GM15510 (cell line): ENCODE results near the gene ZBTB47.

Experiments
- POLR2A ChIP-seq: IDR thresholded peaks from 3 replicates; pipeline ENCODE4 v1.6.1; 2011; ENCODE audit warnings: borderline replicate concordance; ENCODE audit not compliant: insufficient read length; ENCODE audit errors: extremely low read depth

Gene ZBTB47

GRCh38 chr3:42702982-42703694 lies 49.6 kb downstream of the ZBTB47 start:
- TF ChIP-seq POLR2A: no peak

- no peak for TF ChIP-seq POLR2A
Measured at GRCh38 chr3:42703695-42704025, 50.2 kb downstream of the ZBTB47 start.

GRCh38 chr3:42704136-42704841 lies 50.8 kb downstream of the ZBTB47 start:
- TF ChIP-seq POLR2A: no peak

GRCh38 chr3:42705058-42705767 lies 51.7 kb downstream of the ZBTB47 start:
- TF ChIP-seq POLR2A: no peak

- TF ChIP-seq POLR2A: no peak
Measured at GRCh38 chr3:42705962-42706585, 52.6 kb downstream of the ZBTB47 start.

GRCh38 chr3:42706721-42707619 lies 53.5 kb downstream of the ZBTB47 start:
- TF ChIP-seq POLR2A: no peak

- no peak for TF ChIP-seq POLR2A
Measured at GRCh38 chr3:42707620-42708355, 54.3 kb downstream of the ZBTB47 start.

- no peak for TF ChIP-seq POLR2A
Measured at GRCh38 chr3:42708611-42709151, 55.2 kb downstream of the ZBTB47 start.

GRCh38 chr3:42709621-42710020 lies 56.1 kb downstream of the ZBTB47 start:
- TF ChIP-seq POLR2A: no peak

GRCh38 chr3:42710323-42711021 lies 57.0 kb downstream of the ZBTB47 start:
- no peak for TF ChIP-seq POLR2A

- no peak for TF ChIP-seq POLR2A
Measured at GRCh38 chr3:42711491-42712343, 58.2 kb downstream of the ZBTB47 start.

GRCh38 chr3:42712344-42712648 lies 58.8 kb downstream of the ZBTB47 start:
- no peak for TF ChIP-seq POLR2A
